H1 (cell line): ENCODE data around the gene ECEL1. TPM values are rescaled to one million over a fixed set of nuclear protein-coding genes. Genes with fewer than 3 reads are reported as not detected.

Source experiments
- CTCF ChIA-PET: fragments of 300-600 bp; sonication (Branson Sonifier 250); formaldehyde crosslinking; loops from one replicate; lab custom pipeline; 2021; ENCODE audit not compliant: partially characterized antibody; lab: Charles Lee
- POLR2A ChIA-PET: fragments of 300-600 bp; sonication (Branson Sonifier 250); formaldehyde crosslinking; loops from one replicate; lab custom pipeline; 2021; ENCODE audit warnings: inconsistent platforms; ENCODE audit not compliant: partially characterized antibody; lab: Charles Lee
- DNase-seq, 2 experiments: peaks; one replicate each; pipeline versions ENCODE4 v3.0.0 to v3.0.0-alpha.2; 2010 to 2022; ENCODE audit warnings: low spot score in 2 of 2, low read depth in 1 of 2, mixed read lengths in 1 of 2
- FAIRE-seq: peaks from 2 replicates; lab custom pipeline; 2011; peaks lifted over from hg19 to GRCh38; lab: Jason Lieb, UNC
- H2AFZ ChIP-seq: 2 replicates; pipeline ENCODE4 v1.8.1; 2012; ENCODE audit warnings: low read length, inconsistent platforms
- H2AK5ac ChIP-seq: 2 replicates; pipeline ENCODE4 v1.6.1; 2013; ENCODE audit warnings: low read depth, low read length
- H2BK120ac ChIP-seq: replicated peaks from 2 replicates; pipeline ENCODE3; 2013; ENCODE audit warnings: low read depth, low read length, inconsistent platforms
- H2BK12ac ChIP-seq: 2 replicates; pipeline ENCODE4 v1.6.1; 2013; ENCODE audit warnings: low read depth, low read length
- H2BK15ac ChIP-seq: 2 replicates; pipeline ENCODE4 v1.6.1; 2013; ENCODE audit warnings: low read length
- H2BK20ac ChIP-seq: 2 replicates; pipeline ENCODE4 v1.6.1; 2013; ENCODE audit warnings: low read length
- H2BK5ac ChIP-seq: 2 replicates; pipeline ENCODE4 v1.6.1; 2013; ENCODE audit warnings: low read depth, low read length
- H3K14ac ChIP-seq: 2 replicates; pipeline ENCODE4 v1.6.1; 2013; ENCODE audit warnings: inconsistent platforms; ENCODE audit not compliant: insufficient read length
- H3K18ac ChIP-seq: 2 replicates; pipeline ENCODE4 v1.6.1; 2013; ENCODE audit warnings: low read length; ENCODE audit errors: extremely low read depth
- H3K23ac ChIP-seq: 2 replicates; pipeline ENCODE4 v1.6.1; 2013; ENCODE audit warnings: inconsistent platforms; ENCODE audit not compliant: insufficient read length
- H3K23me2 ChIP-seq: 2 replicates; pipeline ENCODE4 v1.6.1; 2013; ENCODE audit warnings: low read depth, low read length
- H3K27ac ChIP-seq: 2 replicates; pipeline ENCODE4 v1.6.1; 2011; ENCODE audit warnings: low read depth, low read length, inconsistent platforms
- H3K27me3 ChIP-seq, 4 experiments: replicated peaks in 1 of 4; 1 replicate in 1 of 4; 2 replicates in 3 of 4; pipeline versions ENCODE4 v1.6.1 to v1.8.1; 2011 to 2013; ENCODE audit warnings: low read length in 3 of 4, mild to moderate bottlenecking in 3 of 4, inconsistent platforms in 2 of 4, mixed read lengths in 2 of 4, moderate library complexity in 1 of 4; ENCODE audit not compliant: control insufficient read depth in 3 of 4, insufficient read depth in 3 of 4; ENCODE audit errors: extremely low read depth in 1 of 4
- H3K36me3 ChIP-seq, 4 experiments: 2 replicates each; pipeline versions ENCODE4 v1.6.1 to v1.8.1; 2011 to 2013; ENCODE audit warnings: mild to moderate bottlenecking in 4 of 4, low read length in 3 of 4, moderate library complexity in 2 of 4, control low read depth in 1 of 4, inconsistent platforms in 1 of 4; ENCODE audit not compliant: insufficient read depth in 4 of 4, control insufficient read depth in 2 of 4
- H3K4ac ChIP-seq: replicated peaks from 2 replicates; pipeline ENCODE3; 2013; ENCODE audit warnings: low read length, low read depth, mixed read lengths, inconsistent platforms; ENCODE audit not compliant: insufficient read length
- H3K4me1 ChIP-seq, 4 experiments: replicated peaks in 1 of 4; 1 replicate in 1 of 4; 2 replicates in 3 of 4; pipeline versions ENCODE4 v1.6.1 to v1.8.1; 2011 to 2013; ENCODE audit warnings: low read length in 3 of 4, inconsistent platforms in 2 of 4, mixed read lengths in 1 of 4; ENCODE audit not compliant: insufficient read depth in 4 of 4, control insufficient read depth in 3 of 4
- H3K4me2 ChIP-seq, 2 experiments: 2 replicates each; pipeline versions ENCODE4 v1.6.1 to v1.8.1; 2011 to 2013; ENCODE audit warnings: low read depth in 2 of 2, low read length in 2 of 2, control low read depth in 1 of 2, inconsistent platforms in 1 of 2, mild to moderate bottlenecking in 1 of 2; ENCODE audit not compliant: insufficient read depth in 1 of 2
- H3K4me3 ChIP-seq, 4 experiments: fragments of 200-600, 300-600 bp in 1 of 4; sonication (generic), shearing (Covaris generic), sonication (Bioruptor Twin) in 1 of 4; 2 replicates each; pipeline versions ENCODE4 v1.5.1 to v1.8.1; 2011 to 2016; ENCODE audit warnings: low read length in 4 of 4, low read depth in 3 of 4, control low read depth in 2 of 4, inconsistent platforms in 2 of 4, mild to moderate bottlenecking in 2 of 4, mixed read lengths in 1 of 4, moderate library complexity in 1 of 4; ENCODE audit not compliant: insufficient read depth in 2 of 4; ENCODE audit errors: extremely low read depth in 1 of 4
- H3K56ac ChIP-seq: replicated peaks from 2 replicates; pipeline ENCODE3; 2013; ENCODE audit warnings: low read depth, mild to moderate bottlenecking, mixed read lengths, low read length, inconsistent platforms; ENCODE audit not compliant: insufficient read length
- H3K79me1 ChIP-seq: 2 replicates; pipeline ENCODE4 v1.6.1; 2013; ENCODE audit warnings: low read depth, low read length, control low read depth
- H3K79me2 ChIP-seq, 2 experiments: 2 replicates each; pipeline versions ENCODE4 v1.6.1 to v1.8.1; 2012 to 2013; ENCODE audit warnings: low read length in 2 of 2, mild to moderate bottlenecking in 2 of 2, inconsistent platforms in 1 of 2; ENCODE audit not compliant: insufficient read depth in 2 of 2, control insufficient read depth in 1 of 2
- H3K9ac ChIP-seq, 4 experiments: replicated peaks in 1 of 4; 1 replicate in 1 of 4; 2 replicates in 3 of 4; pipeline versions ENCODE4 v1.6.1 to v1.8.1; 2011 to 2013; ENCODE audit warnings: low read depth in 3 of 4, low read length in 3 of 4, control low read depth in 2 of 4, mild to moderate bottlenecking in 2 of 4, moderate library complexity in 2 of 4, inconsistent platforms in 1 of 4; ENCODE audit errors: extremely low read depth in 1 of 4
- H3K9me3 ChIP-seq, 2 experiments: 2 replicates each; pipeline versions ENCODE4 v1.6.1 to v1.8.1; 2012 to 2013; ENCODE audit warnings: mild to moderate bottlenecking in 2 of 2, moderate library complexity in 2 of 2, control low read depth in 1 of 2, inconsistent platforms in 1 of 2, low read depth in 1 of 2, low read length in 1 of 2, mixed read lengths in 1 of 2; ENCODE audit not compliant: insufficient read depth in 2 of 2
- H4K20me1 ChIP-seq, 2 experiments: replicated peaks in 1 of 2; 2 replicates each; pipeline versions ENCODE3 to v1.8.1; 2011 to 2013; ENCODE audit warnings: inconsistent platforms in 2 of 2, low read length in 2 of 2, mild to moderate bottlenecking in 1 of 2; ENCODE audit not compliant: insufficient read depth in 2 of 2, control insufficient read depth in 1 of 2
- H4K5ac ChIP-seq: 2 replicates; pipeline ENCODE4 v1.6.1; 2013; ENCODE audit warnings: low read length, low read depth, mixed read lengths, inconsistent platforms; ENCODE audit not compliant: insufficient read length
- H4K8ac ChIP-seq: 2 replicates; pipeline ENCODE4 v1.8.0; 2013; ENCODE audit warnings: mild to moderate bottlenecking, moderate library complexity, low read length, inconsistent platforms; ENCODE audit not compliant: insufficient read depth; ENCODE audit errors: extremely low read depth
- H4K91ac ChIP-seq: replicated peaks from 2 replicates; pipeline ENCODE3; 2013; ENCODE audit warnings: low read length, mixed read lengths, inconsistent platforms; ENCODE audit not compliant: insufficient read length
- CEBPB ChIP-seq: IDR thresholded peaks from 2 replicates; pipeline ENCODE4 v1.6.1; 2012; ENCODE audit warnings: low read depth, low read length
- E2F6 ChIP-seq: IDR thresholded peaks from 2 replicates; pipeline ENCODE4 v1.6.1; 2012; ENCODE audit warnings: inconsistent platforms
- GABPA ChIP-seq: IDR thresholded peaks from 2 replicates; pipeline ENCODE4 v1.6.1; 2011; ENCODE audit warnings: mild to moderate bottlenecking, low read length, moderate library complexity, borderline replicate concordance; ENCODE audit not compliant: insufficient read depth
- KDM1A ChIP-seq: fragments of 200-600, 300-600 bp; sonication (generic); IDR thresholded peaks from 2 replicates; pipeline ENCODE4 v1.7.1; 2016; ENCODE audit warnings: mild to moderate bottlenecking, low read length, borderline replicate concordance
- MAFK ChIP-seq: IDR thresholded peaks from 2 replicates; pipeline ENCODE4 v1.6.1; 2012; ENCODE audit warnings: low read depth, mild to moderate bottlenecking, improper control_type of control experiment, low read length
- MAX ChIP-seq: IDR thresholded peaks from 2 replicates; pipeline ENCODE4 v1.6.1; 2012; ENCODE audit warnings: inconsistent platforms
- NRF1 ChIP-seq: IDR thresholded peaks from 2 replicates; pipeline ENCODE4 v1.6.1; 2011; ENCODE audit warnings: mild to moderate bottlenecking, low read depth, low read length, improper control_type of control experiment
- RBBP5 ChIP-seq: IDR thresholded peaks from 2 replicates; pipeline ENCODE4 v1.7.1; 2012; ENCODE audit warnings: low read depth, mild to moderate bottlenecking, inconsistent platforms, low read length, moderate library complexity, borderline replicate concordance
- RNF2 ChIP-seq: fragments of 200-900, 300-1000 bp; sonication (generic); IDR thresholded peaks from 2 replicates; pipeline ENCODE4 v1.7.1; 2016; ENCODE audit warnings: borderline replicate concordance, low read depth, mild to moderate bottlenecking, antibody characterized with exemption, low read length; ENCODE audit not compliant: poor library complexity, severe bottlenecking; ENCODE audit errors: missing control alignments
- SAP30 ChIP-seq: fragments of 300-600 bp; sonication (generic); IDR thresholded peaks from 2 replicates; pipeline ENCODE4 v1.7.1; 2012; ENCODE audit warnings: low read length, moderate library complexity, mild to moderate bottlenecking, inconsistent platforms; ENCODE audit not compliant: insufficient read depth, insufficient replicate concordance
- SIN3A ChIP-seq, 2 experiments: IDR thresholded peaks in 1 of 2; conservative IDR thresholded peaks in 1 of 2; 2 replicates each; pipeline ENCODE4 v1.6.1; 2011 to 2012; ENCODE audit warnings: low read length in 2 of 2, improper control_type of control experiment in 1 of 2, low read depth in 1 of 2, mild to moderate bottlenecking in 1 of 2
- SUZ12 ChIP-seq: fragments of 200-600 bp; sonication (generic); IDR thresholded peaks from 2 replicates; pipeline ENCODE4 v1.6.1; 2012; ENCODE audit warnings: mild to moderate bottlenecking, inconsistent platforms, low read length, moderate library complexity, mixed read lengths
- WGBS, 2 experiments: shearing (Covaris generic) in 1 of 2; methylation state at CpG; one replicate each; pipeline versions ENCODE4 v1.1.6 to v1.1.7; 2013 to 2015; ENCODE audit warnings: low lambda C conversion rate in 2 of 2, mixed read lengths in 2 of 2, inconsistent platforms in 1 of 2, low coverage in 1 of 2, missing lambda C conversion rate in 1 of 2; ENCODE audit not compliant: insufficient replicate concordance in 2 of 2, insufficient coverage in 1 of 2, insufficient read length in 1 of 2; ENCODE audit errors: extremely low coverage in 1 of 2, missing lambda C conversion rate in 1 of 2; 5-methylcytosine and 5-hydroxymethylcytosine counted together
- polyA plus RNA-seq, 7 experiments: library from polyadenylated mRNA; depleted of rRNA in 3 of 7; stranded (reverse) in 5 of 7; unstranded in 2 of 7; fragments of >200 nt in 5 of 7; fragments of 200-250 nt in 2 of 7; gene quantifications; 1 replicate in 5 of 7; 2 replicates in 1 of 7; 4 replicates in 1 of 7; pipeline versions ENCODE4 v1.2.1 to v1.2.3, GENCODE V29; 2011 to 2013; ENCODE audit warnings: missing spikeins in 2 of 7, mixed read lengths in 2 of 7
- total RNA-seq: library from RNA; stranded (reverse); fragmentation: NEBNext Ultra II Directional; extraction: Animal tissue kit (Norgen Biotek cat#: 25700); gene quantifications from 2 replicates; pipeline ENCODE4 v1.2.1, GENCODE V29; 2021

ECEL1 gene
- total and polyA plus RNA-seq, 2 of the 8 experiments (the other 6 are each of a cell fraction or from before 2014, with no cell fraction given), result 7.7 to 20.2 TPM

- 61% methylated on average over 11 of the region's 13 CpGs; no CpG with 5 or more reads in 1 of the 2 experiments for WGBS, 2 experiments
- Histone ChIP-seq H2BK12ac (no peak overlapping the region), H4K91ac (no peak overlapping the region), H3K27ac (no peak overlapping the region), H3K23ac (no peak overlapping the region), H3K9ac (no peak overlapping the region), H3K23me2 (peaks cover under 1% of the 10 kb centered on the region; the same call in 1 of the 2 replicates), H2BK120ac (no peak overlapping the region), H2BK15ac (no peak overlapping the region), H2AFZ (no peak overlapping the region), H2BK20ac (no peak overlapping the region), H3K9me3 (no peaks in the 10 kb centered on the region), H3K4me2 (no peak overlapping the region), H3K27me3 (peaks cover 0 to 9% (median 3%) of the 10 kb centered on the region in 4 experiments; a peak in 5 of 7 replicates), H4K8ac (no peak overlapping the region), H3K4me1 (peaks cover 0 to 30% (median 5%) of the 10 kb centered on the region in 4 experiments; a peak in 6 of 7 replicates), H3K56ac (no peak overlapping the region), H3K36me3 (no peaks in the 10 kb centered on the region), H3K79me2 (no peaks in the 10 kb centered on the region), H4K20me1 (no peaks in the 10 kb centered on the region), H3K79me1 (no peaks in the 10 kb centered on the region), H3K14ac (no peak overlapping the region), H3K4ac (no peak overlapping the region), H2AK5ac (no peak overlapping the region), H3K4me3 (no peak overlapping the region), H3K18ac (no peak overlapping the region), H4K5ac (no peak overlapping the region), H2BK5ac (no peak overlapping the region)
- FAIRE-seq (no peak), DNase-seq (no peak)
- POLR2A ChIA-PET, result interaction anchor here (1.1 kb wide), 1 partner anchor 34 kb away, joined by 3 read pairs; no protein-coding TSS in a partner anchor
- CTCF ChIA-PET, result interaction anchor here (1.3 to 3.0 kb wide), 3 partner anchors 12 to 597 kb away, joined by 3 to 10 read pairs (median 4); no protein-coding TSS in a partner anchor
- no peak for TF ChIP-seq MAFK
- no peak for TF ChIP-seq MAX
- no peak for TF ChIP-seq RNF2
- no peak for TF ChIP-seq SAP30
- TF ChIP-seq RBBP5, result no peak
- TF ChIP-seq E2F6, result no peak
- TF ChIP-seq SIN3A (conservative IDR thresholded peaks at IDR 0.05 in 1 of 2, IDR thresholded peaks at IDR 0.05 in 1 of 2; ENCODE audit: low read depth in 1 of 2, low read length in 2 of 2), result no peak
- TF ChIP-seq KDM1A, result no peak
- TF ChIP-seq CEBPB, result no peak
- no peak for TF ChIP-seq SUZ12
- TF ChIP-seq GABPA, result no peak
- no peak for TF ChIP-seq NRF1
These were observed 9.7 kb upstream of the ECEL1 start for GRCh38 chr2:232497348-232497747.
